Vagina (tissue), 2 donors: ENCODE results near the gene LIAS.

ENCODE experiments used
- POLR2A ChIP-seq, 2 donors: fragments of 450-650 bp; IDR thresholded peaks; one replicate each; pipeline ENCODE4 v1.6.1; 2017; ENCODE audit warnings: antibody characterized with exemption in 2 of 2, mild to moderate bottlenecking in 2 of 2, moderate library complexity in 2 of 2
- TF ChIP-seq, protein P1 (sequence below), 3 experiments: fragments of 450-650 bp in 2 of 3; fragments of 200-600 bp in 1 of 3; sonication (generic) in 1 of 3; IDR thresholded peaks; one replicate each; pipeline ENCODE4 v1.5.1; 2017 to 2019; ENCODE audit warnings: antibody characterized with exemption in 3 of 3, mild to moderate bottlenecking in 2 of 3, moderate library complexity in 2 of 3

DNA sequence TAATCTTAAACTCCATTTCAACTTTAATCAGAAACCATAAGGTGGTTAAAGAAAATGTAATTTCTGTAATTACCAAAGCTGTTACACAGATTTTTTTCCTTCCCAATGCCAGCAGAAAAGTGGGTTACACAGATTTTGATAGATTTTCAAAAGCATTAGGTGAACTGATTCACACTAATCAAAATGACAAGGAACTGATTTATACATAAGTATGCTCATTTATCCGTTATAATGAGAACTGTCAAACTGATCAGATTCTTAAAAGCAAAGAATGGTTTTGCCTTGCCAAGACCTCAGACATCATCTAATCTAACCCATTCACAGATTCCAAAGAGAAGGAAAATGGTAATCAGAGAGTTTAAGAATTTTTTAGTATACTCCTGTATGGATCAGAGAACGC, 63.2 kb downstream of the LIAS start:
- TF ChIP-seq POLR2A (IDR thresholded peaks at IDR 0.05), result no peak
- TF ChIP-seq, protein P1, sequence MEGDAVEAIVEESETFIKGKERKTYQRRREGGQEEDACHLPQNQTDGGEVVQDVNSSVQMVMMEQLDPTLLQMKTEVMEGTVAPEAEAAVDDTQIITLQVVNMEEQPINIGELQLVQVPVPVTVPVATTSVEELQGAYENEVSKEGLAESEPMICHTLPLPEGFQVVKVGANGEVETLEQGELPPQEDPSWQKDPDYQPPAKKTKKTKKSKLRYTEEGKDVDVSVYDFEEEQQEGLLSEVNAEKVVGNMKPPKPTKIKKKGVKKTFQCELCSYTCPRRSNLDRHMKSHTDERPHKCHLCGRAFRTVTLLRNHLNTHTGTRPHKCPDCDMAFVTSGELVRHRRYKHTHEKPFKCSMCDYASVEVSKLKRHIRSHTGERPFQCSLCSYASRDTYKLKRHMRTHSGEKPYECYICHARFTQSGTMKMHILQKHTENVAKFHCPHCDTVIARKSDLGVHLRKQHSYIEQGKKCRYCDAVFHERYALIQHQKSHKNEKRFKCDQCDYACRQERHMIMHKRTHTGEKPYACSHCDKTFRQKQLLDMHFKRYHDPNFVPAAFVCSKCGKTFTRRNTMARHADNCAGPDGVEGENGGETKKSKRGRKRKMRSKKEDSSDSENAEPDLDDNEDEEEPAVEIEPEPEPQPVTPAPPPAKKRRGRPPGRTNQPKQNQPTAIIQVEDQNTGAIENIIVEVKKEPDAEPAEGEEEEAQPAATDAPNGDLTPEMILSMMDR (IDR thresholded peaks at IDR 0.05), result no peak
